Transverse colon (tissue), 4 donors: ENCODE results near the gene TRPM1. TPM values are rescaled to one million over a fixed set of nuclear protein-coding genes. Genes with fewer than 3 reads are reported as not detected.
A peak's percentile ranks its signal among the peaks of the same experiment; 100 is the strongest.

Source experiments
- DNase-seq: peaks from one replicate; pipeline ENCODE4 v3.0.0-alpha.2; 2019
- H3K27ac ChIP-seq, 4 donors: fragments of 200-600 bp; sonication (generic); 2 replicates each; pipeline ENCODE4 v1.5.1; 2016 to 2018; ENCODE audit warnings: inconsistent platforms in 4 of 4
- H3K27me3 ChIP-seq: fragments of 200-600 bp; sonication (generic); 2 replicates; pipeline ENCODE4 v1.5.1; 2017; ENCODE audit warnings: inconsistent platforms
- H3K36me3 ChIP-seq, 4 donors: fragments of 200-600 bp; sonication (generic); 2 replicates each; pipeline ENCODE4 v1.5.1; 2017 to 2019; ENCODE audit warnings: inconsistent platforms in 4 of 4
- H3K4me1 ChIP-seq, 4 donors: fragments of 200-600 bp; sonication (generic); 2 replicates each; pipeline ENCODE4 v1.5.1; 2017 to 2020; ENCODE audit warnings: inconsistent platforms in 4 of 4
- H3K4me3 ChIP-seq, 4 donors: fragments of 200-600 bp; sonication (generic); 1 replicate in 1 of 4; 2 replicates in 3 of 4; pipeline versions ENCODE4 v1.5.1 to v1.6.1; 2017 to 2019; ENCODE audit warnings: inconsistent platforms in 4 of 4
- H3K9me3 ChIP-seq, 2 donors: fragments of 200-600 bp; sonication (generic); 2 replicates each; pipeline ENCODE4 v1.5.1; 2017 to 2019; ENCODE audit warnings: inconsistent platforms in 2 of 2
- CTCF ChIP-seq, 5 experiments: fragments of 200-600 bp in 3 of 5; fragments of 450-650 bp in 2 of 5; sonication (generic) in 3 of 5; IDR thresholded peaks; 1 replicate in 2 of 5; 2 replicates in 3 of 5; pipeline ENCODE4 v1.5.1; 2016 to 2017; ENCODE audit warnings: antibody characterized with exemption in 5 of 5, inconsistent platforms in 3 of 5, mild to moderate bottlenecking in 2 of 5, moderate library complexity in 1 of 5
- EP300 ChIP-seq: sonication (generic); formaldehyde crosslinking; IDR thresholded peaks from one replicate; pipeline ENCODE4 v1.6.1; 2017; ENCODE audit warnings: antibody characterized with exemption, low read depth
- POLR2A ChIP-seq: fragments of 450-650 bp; IDR thresholded peaks from one replicate; pipeline ENCODE4 v1.6.1; 2016; ENCODE audit warnings: antibody characterized with exemption, mild to moderate bottlenecking, moderate library complexity
- POLR2AphosphoS5 ChIP-seq, 3 donors: sonication (generic); formaldehyde crosslinking; IDR thresholded peaks; one replicate each; pipeline ENCODE4 v1.6.1; 2016; ENCODE audit warnings: antibody characterized with exemption in 3 of 3
- WGBS, 2 donors: methylation state at CpG; one replicate each; pipeline ENCODE4 v1.1.5; 2018; ENCODE audit warnings: low coverage in 1 of 2; 5-methylcytosine and 5-hydroxymethylcytosine counted together
- in situ Hi-C, 4 donors: fragments of 200-750 bp; cut with MboI; loops; one replicate each; pipeline versions ENCODE4 v1.15.0 to v1.15.1; 2017; ENCODE audit warnings: low sequenced_read_pairs in 3 of 4, low pct_ligation_motif_present in 1 of 4, low pct_unique_long_range_greater_than_20kb in 1 of 4
- intact Hi-C: fragments of 100-400 bp; cut with DNase I; formaldehyde crosslinking; loops from one replicate; pipeline ENCODE4 v1.15.1; 2023; ENCODE audit warnings: low total_unique reads
- total RNA-seq, 4 donors: library from RNA; depleted of rRNA; stranded (reverse); fragments of >200 nt; gene quantifications; one replicate each; pipeline ENCODE4 v1.1.0, GENCODE V29; 2016

The TRPM1 gene
- total RNA-seq, 4 donors from 2014 or later, result not detected

- no peaks in the 10 kb centered on the region for H3K36me3 ChIP-seq
- in situ Hi-C loops (no loop called here), intact Hi-C loops (no loop called here)
- H3K4me3 ChIP-seq, result no peak overlapping the region
- no peak overlapping the region for H3K27ac ChIP-seq
- TF ChIP-seq POLR2A (no peak), POLR2AphosphoS5 (IDR thresholded peaks at IDR 0.05) (no peak), EP300 (no peak), CTCF (IDR thresholded peaks at IDR 0.05) (no peak)
- no peak for DNase-seq
- H3K27me3 ChIP-seq, result no peaks in the 10 kb centered on the region
- H3K4me1 ChIP-seq, result peaks cover 0 to 6% (median 4%) of the 10 kb centered on the region in 4 donors
- no peaks in the 10 kb centered on the region for H3K9me3 ChIP-seq
Observed at GRCh38 chr15:31074321-31074720, 27.2 kb downstream of the TRPM1 start.

- DNase-seq, result no peak
- Histone ChIP-seq H3K27ac (no peak overlapping the region), H3K4me1 (peaks cover 0 to 7% (median 2%) of the 10 kb centered on the region in 4 donors), H3K36me3 (no peaks in the 10 kb centered on the region), H3K9me3 (no peaks in the 10 kb centered on the region), H3K4me3 (no peak overlapping the region), H3K27me3 (no peaks in the 10 kb centered on the region)
- in situ Hi-C loops, result no loop called here
- TF ChIP-seq EP300, result no peak
- TF ChIP-seq POLR2AphosphoS5 (IDR thresholded peaks at IDR 0.05), result no peak
- TF ChIP-seq CTCF (IDR thresholded peaks at IDR 0.05), result no peak
- TF ChIP-seq POLR2A, result no peak
- 92 to 100% methylated on average over 2 of the region's 2 CpGs for WGBS, 2 donors
- intact Hi-C loops, result no loop called here
Observed at GRCh38 chr15:31070867-31071266, 30.7 kb downstream of the TRPM1 start.

- in situ Hi-C loops (no loop called here), intact Hi-C loops (no loop called here)
- Histone ChIP-seq H3K27me3 (no peaks in the 10 kb centered on the region), H3K27ac (peak overlapping the region in 1 of 4 donors; percentile 33), H3K36me3 (no peaks in the 10 kb centered on the region), H3K4me1 (peaks cover 0 to 7% (median 2%) of the 10 kb centered on the region in 4 donors), H3K9me3 (no peaks in the 10 kb centered on the region), H3K4me3 (no peak overlapping the region)
- DNase-seq, result no peak
- WGBS, 2 donors, result 67 to 90% methylated on average over 2 to 6 of the region's 6 CpGs
- TF ChIP-seq EP300 (no peak), POLR2A (no peak), POLR2AphosphoS5 (IDR thresholded peaks at IDR 0.05) (no peak), CTCF (IDR thresholded peaks at IDR 0.05) (no peak)
Observed at GRCh38 chr15:31069360-31070000, 32.0 kb downstream of the TRPM1 start.

GRCh38 chr15:31067890-31068603 is 33.5 kb downstream of the TRPM1 start:
- Histone ChIP-seq H3K27me3 (no peaks in the 10 kb centered on the region), H3K36me3 (no peaks in the 10 kb centered on the region), H3K9me3 (no peaks in the 10 kb centered on the region), H3K27ac (no peak overlapping the region), H3K4me1 (peaks cover 0 to 7% (median 2%) of the 10 kb centered on the region in 4 donors), H3K4me3 (no peak overlapping the region)
- intact Hi-C loops (no loop called here), in situ Hi-C loops (no loop called here)
- no peak for TF ChIP-seq CTCF (IDR thresholded peaks at IDR 0.05)
- no peak for TF ChIP-seq EP300
- TF ChIP-seq POLR2A, result no peak
- TF ChIP-seq POLR2AphosphoS5 (IDR thresholded peaks at IDR 0.05), result no peak
- 78 to 87% methylated on average over 3 to 11 of the region's 11 CpGs for WGBS, 2 donors
- no peak for DNase-seq
